HG02852 (cell line): ENCODE data around the gene ADH5.
"Not testable (repeated sequence)": the region's sequence is repeated elsewhere in the genome, so short reads cannot be mapped to it uniquely, and the experiment has no call there.

ENCODE experiments used
- ATAC-seq: cut with Tn5 transposase; IDR thresholded peaks from one replicate; pipeline ENCODE4 v1.9.1; 2021; ENCODE audit warnings: mild to moderate bottlenecking, moderate library complexity; ENCODE audit not compliant: unreplicated experiment

Gene ADH5

GRCh38 chr4:99038213-99038612, 50.4 kb downstream of the ADH5 start:
- no peak for ATAC-seq

GRCh38 chr4:99033956-99034355, 54.6 kb downstream of the ADH5 start:
- ATAC-seq: no peak

GRCh38 chr4:99029852-99030251, 58.7 kb downstream of the ADH5 start:
- no peak for ATAC-seq

GRCh38 chr4:99029018-99029735, 59.4 kb downstream of the ADH5 start:
- peak; percentile 68 for ATAC-seq

GRCh38 chr4:99028187-99028586, 60.4 kb downstream of the ADH5 start:
- ATAC-seq: no peak

GRCh38 chr4:99027304-99027703, 61.3 kb downstream of the ADH5 start:
- ATAC-seq: no peak

GRCh38 chr4:99025506-99025905, 63.1 kb downstream of the ADH5 start:
- no peak for ATAC-seq

GRCh38 chr4:99024481-99025275, 63.9 kb downstream of the ADH5 start:
- no peak for ATAC-seq

- not testable (repeated sequence) for ATAC-seq
These were observed 64.8 kb downstream of the ADH5 start for GRCh38 chr4:99023800-99024251.

- no peak for ATAC-seq
These were observed 66.0 kb downstream of the ADH5 start for GRCh38 chr4:99022566-99022965.

GRCh38 chr4:99021386-99021785, 67.2 kb downstream of the ADH5 start:
- no peak for ATAC-seq
